Calu3 (cell line): ENCODE results near the gene TRIO. TPM values are rescaled to one million over a fixed set of nuclear protein-coding genes. Genes with fewer than 3 reads are reported as not detected.

Experiments
- BruUV-seq: library from RNA; stranded (reverse); fragments of 400-500 nt; replicated peaks from 2 replicates; lab custom pipeline; 2021; lab: Mats Ljungman, UMichigan
- CTCF ChIA-PET: fragments of 300-600 bp; sonication (Branson Sonifier 250); formaldehyde crosslinking; loops from one replicate; lab custom pipeline; 2022; ENCODE audit warnings: antibody characterized with exemption; lab: Charles Lee
- DNase-seq: peaks from one replicate; pipeline ENCODE4 v3.0.0; 2022
- H3K27ac Mint-ChIP-seq: one replicate; pipeline ENCODE4 v1.8.0; 2022; ENCODE audit warnings: mixed read lengths; ENCODE audit not compliant: unreplicated experiment
- H3K27me3 Mint-ChIP-seq: one replicate; pipeline ENCODE4 v1.8.0; 2022; ENCODE audit warnings: mixed read lengths; ENCODE audit not compliant: unreplicated experiment
- H3K36me3 Mint-ChIP-seq: one replicate; pipeline ENCODE4 v1.8.0; 2022; ENCODE audit warnings: mild to moderate bottlenecking, moderate library complexity, mixed read lengths; ENCODE audit not compliant: insufficient read depth, unreplicated experiment
- H3K4me1 Mint-ChIP-seq: one replicate; pipeline ENCODE4 v1.8.0; 2022; ENCODE audit warnings: mild to moderate bottlenecking, low read depth, mixed read lengths; ENCODE audit not compliant: unreplicated experiment
- H3K4me3 Mint-ChIP-seq: one replicate; pipeline ENCODE4 v1.8.0; 2022; ENCODE audit warnings: mild to moderate bottlenecking, low read depth, moderate library complexity, mixed read lengths; ENCODE audit not compliant: unreplicated experiment
- H3K9me3 Mint-ChIP-seq: one replicate; pipeline ENCODE4 v1.8.0; 2022; ENCODE audit warnings: low read depth, mixed read lengths; ENCODE audit not compliant: unreplicated experiment
- intact Hi-C: fragments of 100-400 bp; cut with micrococcal nuclease; formaldehyde crosslinking; loops from one replicate; pipeline ENCODE4 v1.10.0; 2022; ENCODE audit not compliant: unreplicated experiment
- total RNA-seq: library from RNA; stranded (reverse); gene quantifications from 2 replicates; pipeline ENCODE4 v1.2.3, GENCODE V29; 2022
- TF ChIP-seq, protein P1 (sequence below): fragments of 200-600 bp; IDR thresholded peaks from one replicate; pipeline ENCODE4 v1.8.0; 2022; ENCODE audit warnings: antibody characterized with exemption; ENCODE audit not compliant: unreplicated experiment

The TRIO gene
- total RNA-seq, 1 experiment from 2014 or later, result 183 TPM

DNA sequence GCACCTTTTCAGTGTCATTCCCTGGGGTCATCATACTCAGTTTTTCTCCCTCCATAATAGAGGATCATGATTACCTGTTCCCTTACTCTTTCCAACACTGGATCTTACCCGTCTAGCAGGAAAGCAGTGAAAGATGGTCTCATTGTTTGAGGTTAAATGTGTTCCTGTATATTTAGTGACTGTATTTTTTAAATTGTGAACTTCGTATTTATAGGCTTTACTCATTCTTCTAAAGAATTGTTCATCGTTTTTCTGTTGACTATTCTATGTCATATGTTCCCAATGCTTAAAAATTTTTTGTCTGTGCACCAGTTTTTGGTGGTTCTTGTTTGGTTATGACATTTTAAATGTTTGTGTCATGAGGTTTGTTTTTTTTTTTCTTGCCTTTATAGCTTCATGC, 233.6 kb downstream of the TRIO start:
- TF ChIP-seq, protein P1, sequence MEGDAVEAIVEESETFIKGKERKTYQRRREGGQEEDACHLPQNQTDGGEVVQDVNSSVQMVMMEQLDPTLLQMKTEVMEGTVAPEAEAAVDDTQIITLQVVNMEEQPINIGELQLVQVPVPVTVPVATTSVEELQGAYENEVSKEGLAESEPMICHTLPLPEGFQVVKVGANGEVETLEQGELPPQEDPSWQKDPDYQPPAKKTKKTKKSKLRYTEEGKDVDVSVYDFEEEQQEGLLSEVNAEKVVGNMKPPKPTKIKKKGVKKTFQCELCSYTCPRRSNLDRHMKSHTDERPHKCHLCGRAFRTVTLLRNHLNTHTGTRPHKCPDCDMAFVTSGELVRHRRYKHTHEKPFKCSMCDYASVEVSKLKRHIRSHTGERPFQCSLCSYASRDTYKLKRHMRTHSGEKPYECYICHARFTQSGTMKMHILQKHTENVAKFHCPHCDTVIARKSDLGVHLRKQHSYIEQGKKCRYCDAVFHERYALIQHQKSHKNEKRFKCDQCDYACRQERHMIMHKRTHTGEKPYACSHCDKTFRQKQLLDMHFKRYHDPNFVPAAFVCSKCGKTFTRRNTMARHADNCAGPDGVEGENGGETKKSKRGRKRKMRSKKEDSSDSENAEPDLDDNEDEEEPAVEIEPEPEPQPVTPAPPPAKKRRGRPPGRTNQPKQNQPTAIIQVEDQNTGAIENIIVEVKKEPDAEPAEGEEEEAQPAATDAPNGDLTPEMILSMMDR, result no peak
- H3K36me3 Mint-ChIP-seq, result peaks cover 69% of the 10 kb centered on the region
- H3K27me3 Mint-ChIP-seq, result no peaks in the 10 kb centered on the region
- no peak for DNase-seq
- no peak overlapping the region for H3K27ac Mint-ChIP-seq
- CTCF ChIA-PET, result interaction anchor here (0.6 kb wide), 1 partner anchor 12 kb away, joined by 5 read pairs; no protein-coding TSS in a partner anchor
- intact Hi-C loops, result no loop called here
- no peaks in the 10 kb centered on the region for H3K9me3 Mint-ChIP-seq
- no peaks in the 10 kb centered on the region for H3K4me1 Mint-ChIP-seq
- no TSS peak for BruUV-seq
- no peak overlapping the region for H3K4me3 Mint-ChIP-seq

DNA sequence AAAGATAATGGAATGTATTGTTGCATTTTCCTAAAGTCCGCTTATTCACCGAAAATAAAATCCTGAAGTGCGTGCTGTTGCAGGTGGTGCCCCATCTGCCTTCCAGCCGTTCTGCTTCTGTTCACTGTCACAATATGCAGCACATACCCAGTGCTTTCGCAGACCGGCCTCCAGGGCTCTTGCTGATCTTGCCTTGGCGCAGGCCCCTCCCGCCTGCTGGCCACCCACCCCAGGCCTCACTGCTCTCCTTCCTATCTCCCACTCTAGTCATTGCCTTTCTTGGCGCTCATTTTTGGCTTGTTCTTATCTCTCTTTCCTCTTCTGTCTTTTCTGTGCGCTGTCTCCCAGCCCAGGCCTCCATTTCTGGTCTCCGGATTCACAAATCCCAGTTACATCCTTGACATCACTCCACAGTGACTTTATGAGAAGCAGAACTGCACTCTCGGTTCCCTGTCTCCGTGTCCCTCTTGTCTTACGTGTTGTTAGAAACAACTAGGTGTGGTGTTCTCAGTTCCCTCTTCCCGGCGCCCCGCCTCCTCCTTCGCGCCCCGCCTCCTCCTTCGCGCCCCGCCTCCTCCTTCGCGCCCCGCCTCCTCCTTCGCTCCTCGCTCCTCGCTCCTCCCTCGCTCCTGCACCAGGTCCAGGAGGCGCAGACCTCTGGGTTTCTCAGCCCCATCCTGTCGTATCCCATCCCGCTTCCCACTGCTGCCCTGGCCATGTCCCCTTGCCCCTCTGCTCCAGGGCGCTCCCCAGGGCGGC, 236.8 kb downstream of the TRIO start:
- H3K36me3 Mint-ChIP-seq, result peaks cover 77% of the 10 kb centered on the region
- H3K4me1 Mint-ChIP-seq, result no peaks in the 10 kb centered on the region
- intact Hi-C loops, result no loop called here
- CTCF ChIA-PET, result no interaction called here
- BruUV-seq, result no TSS peak
- peak overlapping the region; percentile 16 for H3K27ac Mint-ChIP-seq
- TF ChIP-seq, protein P1, result no peak
- no peak overlapping the region for H3K4me3 Mint-ChIP-seq
- H3K27me3 Mint-ChIP-seq, result no peaks in the 10 kb centered on the region
- no peaks in the 10 kb centered on the region for H3K9me3 Mint-ChIP-seq
- no peak for DNase-seq

DNA sequence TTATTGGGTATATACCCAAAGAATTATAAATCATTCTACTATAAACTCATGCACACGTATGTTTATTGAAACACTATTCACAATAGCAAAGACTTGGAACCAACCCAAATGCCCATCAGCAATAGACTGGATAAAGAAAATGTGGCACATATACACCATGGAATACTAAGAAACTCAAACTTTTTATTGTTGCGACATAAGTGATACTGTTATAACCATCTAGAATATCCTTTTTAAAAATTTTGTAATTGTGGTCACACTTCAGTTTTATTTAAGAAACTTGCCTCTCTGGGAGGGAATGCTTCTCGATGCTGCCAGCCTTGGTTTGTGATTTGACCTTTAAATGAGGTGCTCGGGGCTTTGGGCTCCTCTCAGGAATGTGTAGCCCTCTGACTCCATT, 237.6 kb downstream of the TRIO start:
- intact Hi-C loops, result no loop called here
- Mint-ChIP-seq H3K27ac (no peak overlapping the region), H3K4me3 (no peak overlapping the region), H3K36me3 (peaks cover 77% of the 10 kb centered on the region), H3K9me3 (no peaks in the 10 kb centered on the region), H3K4me1 (no peaks in the 10 kb centered on the region), H3K27me3 (no peaks in the 10 kb centered on the region)
- CTCF ChIA-PET, result no interaction called here
- TF ChIP-seq, protein P1, result no peak
- DNase-seq, result no peak
- BruUV-seq, result no TSS peak

DNA sequence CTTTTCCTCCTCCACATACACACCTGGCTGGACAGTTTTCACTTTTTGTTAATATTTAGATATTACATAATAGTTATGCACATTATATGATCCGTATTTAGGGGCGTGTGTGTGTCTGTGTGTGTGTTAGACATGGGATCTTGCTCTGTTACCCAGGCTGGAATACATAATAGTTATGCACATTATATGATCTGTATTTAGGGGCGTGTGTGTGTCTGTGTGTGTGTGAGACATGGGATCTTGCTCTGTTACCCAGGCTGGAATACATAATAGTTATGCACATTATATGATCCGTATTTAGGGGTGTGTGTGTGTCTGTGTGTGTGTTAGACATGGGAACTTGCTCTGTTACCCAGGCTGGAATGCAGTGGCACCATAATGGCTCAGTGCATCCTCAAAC, 239.5 kb downstream of the TRIO start:
- Mint-ChIP-seq H3K9me3 (no peaks in the 10 kb centered on the region), H3K4me3 (no peak overlapping the region), H3K4me1 (no peaks in the 10 kb centered on the region), H3K27ac (no peak overlapping the region), H3K27me3 (no peaks in the 10 kb centered on the region), H3K36me3 (peaks cover 73% of the 10 kb centered on the region)
- no TSS peak for BruUV-seq
- intact Hi-C loops, result no loop called here
- CTCF ChIA-PET, result no interaction called here
- DNase-seq, result no peak
- TF ChIP-seq, protein P1, result no peak
